Activated T-helper 1 cell treated with anti-CD3 and anti-CD28 coated beads, Interleukin-12 subunit alpha, Interleukin-12 subunit beta, Interleukin-2, Interleukin-4 antibody, amounts not matched to agents 30 ng/mL and 10 ng/mL and 1 ng/mL, durations not matched to agents 14 hours and 24 hours and 36 hours (primary cell): ENCODE measurements around the gene WNT7A. TPM values are rescaled to one million over a fixed set of nuclear protein-coding genes. Genes with fewer than 3 reads are reported as not detected.

Experiments used
- DNase-seq: peaks from one replicate; pipeline ENCODE4 v3.0.0; 2021; ENCODE audit warnings: low spot score
- H3K27ac Mint-ChIP-seq: one replicate; pipeline ENCODE4 v1.8.0; 2021; ENCODE audit warnings: mild to moderate bottlenecking, mixed read lengths
- H3K27me3 Mint-ChIP-seq: one replicate; pipeline ENCODE4 v1.8.0; 2022; ENCODE audit warnings: mild to moderate bottlenecking, moderate library complexity, mixed read lengths; ENCODE audit not compliant: insufficient read depth
- H3K36me3 Mint-ChIP-seq: one replicate; pipeline ENCODE4 v1.8.0; 2021; ENCODE audit warnings: low read depth, mixed read lengths
- H3K4me1 Mint-ChIP-seq: one replicate; pipeline ENCODE4 v1.8.0; 2021; ENCODE audit warnings: low read depth, mixed read lengths
- H3K4me3 Mint-ChIP-seq: one replicate; pipeline ENCODE4 v1.8.0; 2021; ENCODE audit warnings: mild to moderate bottlenecking, moderate library complexity, mixed read lengths
- H3K9me3 Mint-ChIP-seq: one replicate; pipeline ENCODE4 v1.8.0; 2021; ENCODE audit warnings: mixed read lengths
- intact Hi-C: fragments of 100-400 bp; cut with micrococcal nuclease; formaldehyde crosslinking; loops from one replicate; pipeline ENCODE4 v1.15.1; 2024
- total RNA-seq: library from RNA; stranded (reverse); gene quantifications from 2 replicates; pipeline ENCODE4 v1.2.3, GENCODE V29; 2022

Gene WNT7A
- total RNA-seq, 1 donor from 2014 or later = not detected

- no peaks in the 10 kb centered on the region for H3K9me3 Mint-ChIP-seq
- no peaks in the 10 kb centered on the region for H3K4me1 Mint-ChIP-seq
- peaks cover 2% of the 10 kb centered on the region for H3K27me3 Mint-ChIP-seq
- intact Hi-C loops = no loop called here
- no peak overlapping the region for H3K27ac Mint-ChIP-seq
- no peaks in the 10 kb centered on the region for H3K36me3 Mint-ChIP-seq
- DNase-seq = no peak
- H3K4me3 Mint-ChIP-seq = no peak overlapping the region
These were observed 44.6 kb downstream of the WNT7A start for GRCh38 chr3:13835246-13835645.

DNA sequence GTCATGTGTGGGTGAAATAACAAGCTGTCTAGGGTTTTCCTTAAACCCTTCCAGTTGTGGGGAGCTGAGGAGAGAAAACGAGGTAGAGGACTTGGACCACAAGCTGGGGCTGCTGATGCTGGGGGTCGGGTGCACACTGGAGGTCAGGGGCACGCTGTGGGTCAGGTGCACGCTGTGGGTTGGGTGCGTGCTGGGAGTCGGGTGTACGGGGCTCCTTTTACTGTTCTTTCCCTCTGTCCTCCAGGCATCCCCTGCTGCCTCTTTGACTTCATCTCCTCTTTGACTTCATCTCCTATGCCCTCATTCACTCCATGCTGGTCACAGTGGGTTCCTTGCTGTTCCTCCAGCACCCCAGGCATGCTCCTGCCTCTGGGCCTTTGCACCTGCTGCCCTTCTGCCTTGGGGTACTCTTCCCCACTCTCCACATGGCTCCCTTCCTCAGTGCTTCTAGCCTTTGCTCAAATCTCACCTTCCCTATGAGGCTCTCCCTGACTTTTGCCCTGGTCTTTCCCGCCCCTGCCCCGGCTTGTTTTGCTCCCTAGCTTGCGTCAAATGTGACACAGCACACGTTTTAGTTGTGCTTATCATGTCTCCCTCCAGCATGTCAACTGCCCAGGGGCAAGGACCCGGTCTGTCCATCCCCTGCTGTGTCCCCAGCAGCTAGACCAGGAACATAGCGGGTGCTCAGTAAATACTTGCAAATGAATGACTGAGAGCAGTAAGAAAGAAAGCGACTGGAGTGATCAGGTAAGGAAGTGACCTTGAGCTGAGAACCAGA lies 45.4 kb downstream of the WNT7A start:
- Mint-ChIP-seq H3K4me3 (no peak overlapping the region), H3K27me3 (peaks cover 2% of the 10 kb centered on the region), H3K9me3 (no peaks in the 10 kb centered on the region), H3K4me1 (no peaks in the 10 kb centered on the region), H3K36me3 (no peaks in the 10 kb centered on the region), H3K27ac (no peak overlapping the region)
- intact Hi-C loops = no loop called here
- no peak for DNase-seq

DNA sequence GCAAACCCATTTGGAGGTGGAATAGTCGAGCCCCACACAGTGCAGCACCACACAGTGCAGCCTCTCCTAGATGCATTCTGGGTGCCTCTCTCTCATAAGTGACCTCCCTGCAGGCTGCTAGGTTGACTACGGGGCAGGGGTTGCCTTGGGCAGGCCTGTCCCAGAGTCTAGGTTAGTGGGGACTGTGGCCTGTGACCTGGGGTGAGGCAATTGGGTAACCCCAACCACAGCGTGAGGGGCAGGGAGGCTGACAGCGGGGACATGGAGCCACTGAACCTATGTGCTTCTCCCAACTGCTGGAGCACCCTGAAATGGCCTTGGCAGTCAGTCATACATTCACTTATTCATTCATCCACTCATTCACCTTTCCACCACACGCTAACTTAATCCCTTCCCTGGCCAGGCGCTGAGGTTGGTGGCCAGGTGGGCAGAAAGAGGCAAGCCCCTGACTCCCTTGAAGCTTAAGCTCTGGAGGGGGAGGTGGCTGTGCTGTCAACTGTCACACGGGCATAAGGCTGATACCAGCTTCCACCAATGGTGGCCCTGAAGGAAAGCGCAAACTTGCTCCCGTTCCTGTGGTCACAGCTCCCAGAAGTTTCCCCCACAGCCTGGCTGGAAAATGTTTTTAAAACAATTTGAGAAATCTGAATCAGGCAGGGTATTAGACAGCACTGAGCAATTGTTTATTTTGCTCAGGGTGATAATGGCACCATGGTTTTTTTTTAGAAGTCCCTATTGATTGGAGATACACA lies 46.2 kb downstream of the WNT7A start:
- H3K9me3 Mint-ChIP-seq = no peaks in the 10 kb centered on the region
- no peak for DNase-seq
- no peak overlapping the region for H3K4me3 Mint-ChIP-seq
- H3K36me3 Mint-ChIP-seq = no peaks in the 10 kb centered on the region
- no peaks in the 10 kb centered on the region for H3K4me1 Mint-ChIP-seq
- H3K27ac Mint-ChIP-seq = no peak overlapping the region
- intact Hi-C loops = no loop called here
- peaks cover 2% of the 10 kb centered on the region for H3K27me3 Mint-ChIP-seq

DNA sequence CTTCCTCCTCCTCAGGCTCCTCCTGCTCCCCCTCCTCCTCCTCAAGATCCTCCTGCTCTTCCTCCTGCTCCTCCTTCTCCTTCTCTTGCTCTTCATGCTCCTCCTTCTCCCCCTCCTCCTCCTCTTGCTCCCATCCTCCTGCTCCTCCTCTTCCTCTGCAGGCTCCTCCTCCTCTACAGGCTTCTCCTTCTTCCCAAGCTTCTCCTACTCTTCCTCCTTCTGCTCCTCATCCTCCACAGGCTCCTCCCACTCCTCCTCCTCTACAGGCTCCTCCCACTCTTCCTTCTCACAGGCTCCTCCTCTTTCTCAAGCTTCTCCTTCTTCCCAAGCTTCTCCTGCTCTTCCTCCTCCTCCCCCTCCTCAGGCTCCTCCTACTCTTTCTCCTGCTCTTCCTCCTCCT lies 47.7 kb downstream of the WNT7A start:
- H3K27ac Mint-ChIP-seq = no peak overlapping the region

DNA sequence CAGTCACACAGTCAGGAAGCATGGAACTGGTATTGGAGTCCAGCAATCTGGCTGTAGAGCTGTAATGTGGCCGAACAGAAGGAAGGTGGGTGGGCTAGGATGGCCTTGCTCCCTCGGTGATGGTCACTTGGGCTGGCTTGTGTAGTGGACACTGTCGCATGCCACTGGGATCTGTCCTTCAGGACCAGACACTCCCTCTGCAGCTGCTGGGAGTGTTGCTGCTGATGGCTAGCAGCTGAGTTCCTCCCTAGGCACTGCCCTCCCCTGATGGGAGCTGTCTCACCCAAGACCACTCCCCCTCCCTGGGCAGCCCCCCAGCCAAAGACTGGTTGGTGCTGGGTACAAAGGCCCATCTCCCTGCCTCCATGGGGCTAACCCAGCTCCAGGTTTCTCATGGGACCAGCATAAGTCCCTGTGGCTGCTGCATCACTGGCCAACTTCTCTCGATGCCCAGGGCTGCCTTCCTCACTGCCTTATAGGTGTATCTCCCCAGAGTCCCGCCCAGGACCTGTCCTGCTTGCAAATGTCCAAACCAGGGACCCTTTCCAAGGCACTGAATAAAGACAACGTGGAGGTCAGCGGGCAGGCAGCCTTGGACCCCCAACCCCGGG lies 48.4 kb downstream of the WNT7A start:
- no peaks in the 10 kb centered on the region for H3K36me3 Mint-ChIP-seq
- no peak overlapping the region for H3K4me3 Mint-ChIP-seq
- no peaks in the 10 kb centered on the region for H3K9me3 Mint-ChIP-seq
- H3K27ac Mint-ChIP-seq = no peak overlapping the region
- intact Hi-C loops = no loop called here
- no peaks in the 10 kb centered on the region for H3K4me1 Mint-ChIP-seq
- no peak for DNase-seq
- H3K27me3 Mint-ChIP-seq = peaks cover 2% of the 10 kb centered on the region

More for the DNA sequence above, 47.7 kb downstream of the WNT7A start:
- no peaks in the 10 kb centered on the region for H3K4me1 Mint-ChIP-seq
- no peak for DNase-seq
- intact Hi-C loops = no loop called here
- H3K9me3 Mint-ChIP-seq = no peaks in the 10 kb centered on the region
- H3K4me3 Mint-ChIP-seq = no peak overlapping the region
- peaks cover 2% of the 10 kb centered on the region for H3K27me3 Mint-ChIP-seq
- no peaks in the 10 kb centered on the region for H3K36me3 Mint-ChIP-seq

DNA sequence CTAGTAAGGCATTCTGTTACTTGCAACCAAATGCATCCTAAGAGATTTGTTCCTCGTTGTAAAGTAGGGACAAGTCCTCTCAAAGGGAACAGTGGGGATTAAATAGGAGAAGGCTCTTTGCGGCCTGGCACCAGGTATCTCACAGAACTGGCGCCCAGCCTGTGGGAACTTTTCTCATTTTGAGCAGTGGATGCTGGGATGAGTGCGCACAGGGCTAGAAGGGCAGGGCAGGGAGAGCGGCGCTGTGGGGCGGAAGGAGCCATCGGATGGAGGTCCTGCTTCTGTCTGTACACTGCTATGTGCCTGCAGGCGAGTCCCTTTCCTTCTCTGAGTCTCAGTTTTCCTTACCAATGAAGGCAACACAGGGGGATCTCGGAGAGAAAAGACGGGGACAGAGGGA lies 50.6 kb downstream of the WNT7A start:
- Mint-ChIP-seq H3K27ac (no peak overlapping the region), H3K4me1 (no peaks in the 10 kb centered on the region), H3K9me3 (no peaks in the 10 kb centered on the region), H3K36me3 (no peaks in the 10 kb centered on the region), H3K4me3 (no peak overlapping the region), H3K27me3 (peaks cover 2% of the 10 kb centered on the region)
- intact Hi-C loops = no loop called here
- no peak for DNase-seq

- Mint-ChIP-seq H3K4me1 (no peaks in the 10 kb centered on the region), H3K9me3 (no peaks in the 10 kb centered on the region), H3K4me3 (no peak overlapping the region), H3K27ac (no peak overlapping the region), H3K36me3 (no peaks in the 10 kb centered on the region), H3K27me3 (no peaks in the 10 kb centered on the region)
- intact Hi-C loops = no loop called here
- no peak for DNase-seq
These were observed 51.2 kb downstream of the WNT7A start for GRCh38 chr3:13828501-13829265.

DNA sequence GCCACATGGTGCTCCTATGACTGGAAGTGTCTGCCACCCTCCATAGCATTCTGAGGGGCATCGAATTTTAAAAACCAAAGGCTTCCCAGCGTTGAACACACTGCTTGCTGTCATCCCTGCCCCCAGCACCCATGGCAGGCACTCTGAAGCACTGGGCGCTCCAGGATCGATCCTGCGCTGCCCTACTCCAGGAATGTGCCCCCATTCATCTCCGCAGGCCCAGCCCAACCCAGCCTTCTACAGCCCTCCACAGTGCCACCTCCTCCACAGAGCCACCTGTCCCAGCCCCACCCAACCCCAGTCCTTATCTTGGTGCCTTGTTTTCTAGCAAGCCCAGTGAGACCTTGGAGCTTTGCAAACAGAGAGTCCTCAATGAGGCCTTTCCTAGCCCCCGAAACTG lies 52.2 kb downstream of the WNT7A start:
- Mint-ChIP-seq H3K36me3 (no peaks in the 10 kb centered on the region), H3K27ac (no peak overlapping the region), H3K9me3 (no peaks in the 10 kb centered on the region), H3K4me3 (no peak overlapping the region), H3K27me3 (no peaks in the 10 kb centered on the region), H3K4me1 (no peaks in the 10 kb centered on the region)
- DNase-seq = no peak
- intact Hi-C loops = no loop called here

- DNase-seq = no peak
- Mint-ChIP-seq H3K27ac (no peak overlapping the region), H3K27me3 (no peaks in the 10 kb centered on the region), H3K4me1 (no peaks in the 10 kb centered on the region), H3K9me3 (no peaks in the 10 kb centered on the region), H3K4me3 (no peak overlapping the region), H3K36me3 (no peaks in the 10 kb centered on the region)
- intact Hi-C loops = no loop called here
These were observed 52.6 kb downstream of the WNT7A start for GRCh38 chr3:13827256-13827655.

GRCh38 chr3:13826672-13827071 lies 53.2 kb downstream of the WNT7A start:
- Mint-ChIP-seq H3K9me3 (no peaks in the 10 kb centered on the region), H3K27me3 (no peaks in the 10 kb centered on the region), H3K36me3 (no peaks in the 10 kb centered on the region), H3K4me1 (no peaks in the 10 kb centered on the region), H3K4me3 (no peak overlapping the region), H3K27ac (no peak overlapping the region)
- intact Hi-C loops = no loop called here
- no peak for DNase-seq

- H3K27me3 Mint-ChIP-seq = no peaks in the 10 kb centered on the region
- no peak for DNase-seq
These were observed 54.0 kb downstream of the WNT7A start for GRCh38 chr3:13825821-13826220.

GRCh38 chr3:13825311-13825579 lies 54.6 kb downstream of the WNT7A start:
- intact Hi-C loops = no loop called here
- peaks cover under 1% of the 10 kb centered on the region for H3K9me3 Mint-ChIP-seq
- DNase-seq = no peak
- no peak overlapping the region for H3K27ac Mint-ChIP-seq
- H3K4me1 Mint-ChIP-seq = no peaks in the 10 kb centered on the region
- no peaks in the 10 kb centered on the region for H3K27me3 Mint-ChIP-seq
- no peak overlapping the region for H3K4me3 Mint-ChIP-seq
- no peaks in the 10 kb centered on the region for H3K36me3 Mint-ChIP-seq

More at GRCh38 chr3:13825821-13826220, 54.0 kb downstream of the WNT7A start:
- no peaks in the 10 kb centered on the region for H3K9me3 Mint-ChIP-seq
- H3K27ac Mint-ChIP-seq = no peak overlapping the region
- no peak overlapping the region for H3K4me3 Mint-ChIP-seq
- no peaks in the 10 kb centered on the region for H3K4me1 Mint-ChIP-seq
- intact Hi-C loops = no loop called here
- no peaks in the 10 kb centered on the region for H3K36me3 Mint-ChIP-seq
